GM18498 (cell line): ENCODE data around the gene ISG20.

Experiments used
- ATAC-seq: cut with Tn5 transposase; IDR thresholded peaks from one replicate; pipeline ENCODE4 v1.9.1; 2021; ENCODE audit warnings: mild to moderate bottlenecking, moderate library complexity; ENCODE audit not compliant: unreplicated experiment

ISG20 gene

GRCh38 chr15:88638626-88639372 lies at the start of gene ISG20:
Gene ISG20 (plus strand): TSS chr15:88639016. CDS start chr15:88639367, 351 bp downstream.
- ATAC-seq: peak; percentile 74

GRCh38 chr15:88590759-88591158 lies 48.1 kb upstream of the ISG20 start:
- ATAC-seq: no peak

- ATAC-seq: no peak
These were observed 47.4 kb upstream of the ISG20 start for GRCh38 chr15:88591384-88591783.

- no peak for ATAC-seq
These were observed 34.9 kb upstream of the ISG20 start for GRCh38 chr15:88603885-88604284.

GRCh38 chr15:88604381-88605188 lies 34.2 kb upstream of the ISG20 start:
- no peak for ATAC-seq

DNA sequence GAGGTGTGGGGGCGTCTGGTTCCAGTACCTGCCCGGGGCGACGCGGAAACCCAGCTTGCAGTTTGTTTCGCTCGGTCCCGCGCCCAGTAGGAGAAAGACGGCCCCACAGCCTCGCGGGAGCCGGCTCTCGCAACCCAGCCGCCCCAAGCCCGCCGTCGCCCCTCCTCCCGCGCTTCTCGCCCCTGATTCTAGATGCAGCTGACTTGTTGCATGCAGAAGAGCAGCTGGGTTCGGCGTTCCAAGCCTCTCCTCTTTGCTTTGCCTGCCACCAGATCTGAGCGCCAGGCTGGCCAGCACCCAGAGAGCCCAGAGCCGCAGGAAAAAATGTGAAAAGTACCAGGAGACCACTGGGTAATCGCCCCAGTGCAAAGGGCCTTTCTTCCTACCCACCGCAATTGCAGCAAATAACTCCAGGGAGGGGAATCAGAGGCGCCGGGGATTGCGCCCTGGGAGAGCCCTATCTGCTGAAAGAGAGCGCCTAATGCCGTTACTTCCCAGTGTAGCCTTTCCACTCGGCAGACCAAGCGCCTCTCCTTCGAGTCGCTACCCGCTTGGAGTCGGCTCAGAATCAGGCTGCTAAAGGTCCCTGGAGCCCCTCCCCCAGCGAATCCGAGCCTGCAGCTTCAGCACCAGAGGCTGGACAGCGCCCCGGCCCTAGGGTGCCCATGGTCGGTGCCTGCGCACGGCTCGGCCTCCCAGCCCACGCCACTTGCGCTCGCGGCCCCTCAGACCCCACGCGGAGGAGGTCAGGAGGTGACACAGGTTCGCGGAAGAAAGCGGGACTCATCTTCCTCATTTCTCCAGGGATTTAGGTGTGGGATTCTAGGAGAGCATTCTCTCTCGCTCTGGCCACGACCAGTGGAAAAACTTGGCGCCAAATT lies 33.4 kb upstream of the ISG20 start:
- ATAC-seq: no peak

DNA sequence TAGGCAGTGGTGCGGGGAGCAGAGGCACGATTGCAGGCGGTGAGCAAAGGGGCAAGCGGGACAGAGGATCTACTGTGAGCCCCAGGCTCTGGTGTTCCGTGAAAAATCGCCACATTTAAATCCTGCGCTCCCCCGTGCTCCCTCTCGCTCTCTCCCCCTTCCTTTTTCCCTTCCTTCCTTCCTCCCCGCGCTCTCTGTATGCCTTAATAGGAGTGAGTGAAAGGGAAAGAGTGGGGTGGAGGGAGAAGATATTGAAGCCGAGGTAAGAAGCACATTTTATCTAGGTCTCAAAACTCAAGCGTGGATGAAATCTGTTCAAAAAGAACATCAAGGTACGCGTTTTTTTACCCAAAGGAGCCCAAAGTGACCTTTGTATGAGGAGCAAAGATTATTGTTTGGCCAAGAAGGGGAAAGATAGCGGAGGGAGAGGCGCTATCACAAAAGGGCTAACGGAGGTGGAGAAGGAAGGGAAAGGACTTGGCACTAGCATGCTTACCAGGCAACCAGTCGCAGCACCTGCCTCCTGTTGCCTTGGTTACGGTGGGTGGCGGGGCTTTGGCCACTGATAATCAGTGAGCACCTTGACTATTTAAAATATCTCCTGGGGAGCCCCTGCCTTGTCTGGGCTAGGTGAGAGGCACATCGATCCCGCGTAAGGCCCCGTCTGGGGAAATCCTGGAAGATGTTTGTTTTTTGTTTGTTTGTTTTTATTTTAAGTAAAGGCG lies 32.6 kb upstream of the ISG20 start:
- ATAC-seq: no peak

GRCh38 chr15:88607951-88608350 lies 30.9 kb upstream of the ISG20 start:
- no peak for ATAC-seq

GRCh38 chr15:88608607-88609181 lies 30.1 kb upstream of the ISG20 start:
- ATAC-seq: no peak

DNA sequence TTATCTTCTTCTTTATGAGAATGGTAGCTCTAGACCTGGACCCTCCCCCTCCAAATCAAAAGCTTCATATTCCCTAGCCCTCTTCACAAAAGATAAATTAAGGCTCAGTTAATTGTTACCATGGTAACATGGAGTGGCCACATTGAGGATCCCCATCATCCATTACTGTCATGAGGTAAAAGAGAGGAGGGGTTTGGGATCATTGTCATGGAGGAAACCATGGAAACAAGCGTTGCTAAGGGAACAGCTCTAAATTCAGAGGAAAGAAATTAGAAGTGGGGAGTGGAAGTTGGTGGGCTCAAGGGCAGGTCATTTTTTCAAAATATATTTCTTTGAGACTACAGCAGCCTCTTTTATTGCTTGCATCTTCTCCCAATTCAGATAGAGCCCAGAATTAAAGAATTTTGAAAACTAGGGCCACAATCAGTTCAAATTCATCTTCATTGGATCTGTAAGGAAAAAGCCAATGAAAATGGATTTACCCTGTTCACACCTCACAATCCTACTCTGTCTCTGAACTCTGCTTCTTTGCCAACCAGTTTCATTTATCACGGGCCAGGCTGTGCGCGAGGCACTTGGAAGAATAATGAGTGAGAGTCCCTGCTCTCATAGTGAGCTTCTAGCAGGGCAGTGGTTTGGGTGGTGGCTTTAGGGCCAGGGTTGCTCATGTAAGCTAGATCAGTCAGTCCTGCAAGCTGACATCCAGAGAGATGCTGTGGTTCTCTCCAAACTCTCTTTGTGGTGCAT lies 29.3 kb upstream of the ISG20 start:
- no peak for ATAC-seq

- ATAC-seq: no peak
These were observed 28.1 kb upstream of the ISG20 start for GRCh38 chr15:88610701-88611231.

- no peak for ATAC-seq
These were observed 26.5 kb upstream of the ISG20 start for GRCh38 chr15:88612186-88612796.

DNA sequence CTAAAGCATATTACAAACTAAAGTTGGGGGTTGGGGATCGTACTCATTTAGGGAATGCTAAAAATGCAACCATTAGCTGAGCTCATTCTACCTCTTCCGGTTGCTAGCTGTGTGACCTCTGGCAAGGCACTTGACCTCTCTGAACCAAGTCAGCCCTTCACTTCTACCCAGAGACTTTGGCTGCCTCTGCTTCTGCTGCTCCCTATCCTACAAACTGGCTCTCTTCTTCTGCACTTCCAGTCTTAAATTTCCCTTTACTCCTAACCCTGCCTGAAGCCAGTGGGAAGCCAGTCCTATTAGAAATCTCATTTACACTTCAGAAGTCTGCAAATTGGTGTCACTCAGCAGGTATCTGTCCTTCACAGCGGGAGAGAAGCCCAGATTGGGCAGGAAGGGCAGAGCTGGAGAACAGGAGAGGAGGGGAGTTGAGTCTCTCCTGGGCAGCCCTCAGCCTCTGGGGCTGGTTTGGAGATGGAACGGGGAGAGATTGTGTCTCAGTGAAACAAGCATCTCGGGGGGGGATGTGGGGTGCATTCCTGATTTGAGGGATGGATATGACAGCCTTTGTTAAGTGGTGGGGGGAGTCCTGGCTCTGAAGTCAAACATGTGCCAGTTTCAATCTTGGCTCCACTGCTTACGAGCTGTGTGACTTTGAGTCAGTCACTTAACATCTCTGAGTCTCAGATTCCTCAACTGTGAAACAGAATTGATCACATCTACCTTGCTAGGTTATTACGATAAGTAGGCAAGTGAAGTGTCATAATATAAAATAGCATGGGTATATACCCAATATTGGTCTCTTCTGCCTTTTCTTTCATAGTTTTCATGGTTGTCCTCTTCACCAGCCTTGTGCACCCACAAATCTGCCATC lies 25.5 kb upstream of the ISG20 start:
- ATAC-seq: no peak

GRCh38 chr15:88615303-88616107 lies 23.3 kb upstream of the ISG20 start:
- ATAC-seq: no peak

DNA sequence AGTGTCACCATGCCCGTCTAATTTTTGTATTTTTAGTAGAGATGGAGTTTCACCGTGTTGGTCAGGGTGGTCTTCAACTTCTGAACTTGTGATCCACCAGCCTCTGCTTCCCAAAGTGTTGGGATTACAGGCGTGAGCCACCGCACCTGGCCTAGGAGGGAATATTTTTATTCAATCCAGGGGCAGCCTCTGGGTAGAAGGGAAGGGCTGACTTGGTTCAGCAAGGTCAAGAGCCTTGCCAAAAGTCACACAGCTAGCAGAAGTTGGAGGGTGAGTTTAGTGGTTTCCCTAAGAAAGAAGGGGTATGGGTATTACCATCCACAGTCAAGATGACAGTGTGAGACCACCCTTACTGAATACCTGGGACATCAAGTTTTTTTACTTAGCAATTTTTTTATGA lies 22.6 kb upstream of the ISG20 start:
- ATAC-seq: no peak

GRCh38 chr15:88617031-88617722 lies 21.6 kb upstream of the ISG20 start:
- ATAC-seq: no peak
